Vagina (tissue), 2 donors: ENCODE results near the gene ADAMTS18. TPM values are rescaled to one million over a fixed set of nuclear protein-coding genes. Genes with fewer than 3 reads are reported as not detected.
"Not testable (repeated sequence)": the region's sequence is repeated elsewhere in the genome, so short reads cannot be mapped to it uniquely, and the experiment has no call there.

Experiments used
- DNase-seq, 2 donors: peaks; one replicate each; pipeline ENCODE4 v3.0.0-alpha.2; 2017; ENCODE audit errors: extremely low spot score in 2 of 2
- H3K27ac ChIP-seq: fragments of 200-600 bp; sonication (generic); one replicate; pipeline ENCODE4 v1.5.1; 2019
- H3K27me3 ChIP-seq: fragments of 200-600 bp; sonication (generic); one replicate; pipeline ENCODE4 v1.5.1; 2019
- H3K36me3 ChIP-seq, 2 donors: fragments of 200-600 bp; sonication (generic); one replicate each; pipeline ENCODE4 v1.5.1; 2017 to 2019
- H3K4me1 ChIP-seq: fragments of 200-600 bp; sonication (generic); one replicate; pipeline ENCODE4 v1.5.1; 2019
- H3K4me3 ChIP-seq, 2 donors: fragments of 200-600 bp; sonication (generic); 1 replicate in 1 of 2; 2 replicates in 1 of 2; pipeline ENCODE4 v1.5.1; 2016 to 2019
- H3K9me3 ChIP-seq: fragments of 200-600 bp; sonication (generic); one replicate; pipeline ENCODE4 v1.5.1; 2019
- CTCF ChIP-seq, 3 experiments: fragments of 450-650 bp in 2 of 3; fragments of 200-600 bp in 1 of 3; sonication (generic) in 1 of 3; IDR thresholded peaks; one replicate each; pipeline ENCODE4 v1.5.1; 2017 to 2019; ENCODE audit warnings: antibody characterized with exemption in 3 of 3, mild to moderate bottlenecking in 2 of 3, moderate library complexity in 2 of 3
- POLR2A ChIP-seq, 2 donors: fragments of 450-650 bp; IDR thresholded peaks; one replicate each; pipeline ENCODE4 v1.6.1; 2017; ENCODE audit warnings: antibody characterized with exemption in 2 of 2, mild to moderate bottlenecking in 2 of 2, moderate library complexity in 2 of 2
- POLR2AphosphoS5 ChIP-seq, 2 donors: sonication (generic); formaldehyde crosslinking; IDR thresholded peaks; one replicate each; pipeline ENCODE4 v1.9.0; 2017; ENCODE audit warnings: antibody characterized with exemption in 2 of 2, mild to moderate bottlenecking in 2 of 2, low read depth in 1 of 2; ENCODE audit not compliant: insufficient read depth in 1 of 2
- intact Hi-C: fragments of 100-400 bp; cut with DNase I; formaldehyde crosslinking; loops from one replicate; pipeline ENCODE4 v1.15.1; 2023
- total RNA-seq: library from RNA; depleted of rRNA; stranded (reverse); fragments of >200 nt; gene quantifications from one replicate; pipeline ENCODE4 v1.2.3, GENCODE V29; 2016

The ADAMTS18 gene
- total RNA-seq, 1 donor from 2014 or later = 0.25 TPM

GRCh38 chr16:77250400-77250799 lies 184.4 kb downstream of the ADAMTS18 start:
- intact Hi-C loops = no loop called here
- DNase-seq = no peak
- no peaks in the 10 kb centered on the region for H3K9me3 ChIP-seq
- no peaks in the 10 kb centered on the region for H3K27me3 ChIP-seq
- TF ChIP-seq CTCF (IDR thresholded peaks at IDR 0.05) (no peak), POLR2AphosphoS5 (IDR thresholded peaks at IDR 0.05; ENCODE audit: insufficient read depth in 1 of 2, low read depth in 1 of 2) (no peak), POLR2A (IDR thresholded peaks at IDR 0.05) (no peak)
- no peaks in the 10 kb centered on the region for H3K4me1 ChIP-seq
- H3K36me3 ChIP-seq = no peaks in the 10 kb centered on the region
- no peak overlapping the region for H3K4me3 ChIP-seq
- H3K27ac ChIP-seq = no peak overlapping the region

GRCh38 chr16:77246150-77246549 lies 188.7 kb downstream of the ADAMTS18 start:
- H3K4me3 ChIP-seq = no peak overlapping the region
- H3K4me1 ChIP-seq = no peaks in the 10 kb centered on the region
- intact Hi-C loops = no loop called here
- no peaks in the 10 kb centered on the region for H3K27me3 ChIP-seq
- DNase-seq = no peak
- no peaks in the 10 kb centered on the region for H3K36me3 ChIP-seq
- H3K27ac ChIP-seq = no peak overlapping the region
- TF ChIP-seq CTCF (IDR thresholded peaks at IDR 0.05) (no peak), POLR2A (IDR thresholded peaks at IDR 0.05) (no peak), POLR2AphosphoS5 (IDR thresholded peaks at IDR 0.05; ENCODE audit: insufficient read depth in 1 of 2, low read depth in 1 of 2) (no peak)
- no peaks in the 10 kb centered on the region for H3K9me3 ChIP-seq

- H3K36me3 ChIP-seq, H3K9me3 ChIP-seq, DNase-seq, H3K27me3 ChIP-seq, intact Hi-C loops, H3K4me1 ChIP-seq, H3K27ac ChIP-seq, H3K4me3 ChIP-seq: not testable (repeated sequence)
These were observed 192.4 kb downstream of the ADAMTS18 start for GRCh38 chr16:77242471-77242870.

- Histone ChIP-seq H3K9me3 (no peaks in the 10 kb centered on the region), H3K27me3 (no peaks in the 10 kb centered on the region), H3K27ac (no peak overlapping the region), H3K4me3 (no peak overlapping the region), H3K36me3 (no peaks in the 10 kb centered on the region), H3K4me1 (no peaks in the 10 kb centered on the region)
- intact Hi-C loops = loop anchor here (5.0 to 10.0 kb wide), 2 partner anchors 344 to 416 kb away; no protein-coding TSS in a partner anchor
- no peak for DNase-seq
- no peak for TF ChIP-seq POLR2AphosphoS5 (IDR thresholded peaks at IDR 0.05; ENCODE audit: insufficient read depth in 1 of 2, low read depth in 1 of 2)
- TF ChIP-seq CTCF (IDR thresholded peaks at IDR 0.05) = no peak
- TF ChIP-seq POLR2A (IDR thresholded peaks at IDR 0.05) = no peak
These were observed 196.2 kb downstream of the ADAMTS18 start for GRCh38 chr16:77238593-77238992.

- no peaks in the 10 kb centered on the region for H3K36me3 ChIP-seq
- no peaks in the 10 kb centered on the region for H3K9me3 ChIP-seq
- H3K4me3 ChIP-seq = peak overlapping the region in 1 of 2 donors; percentile 35
- no peak for DNase-seq
- no peaks in the 10 kb centered on the region for H3K4me1 ChIP-seq
- no peak overlapping the region for H3K27ac ChIP-seq
- intact Hi-C loops = loop anchor here (5.0 to 10.0 kb wide), 2 partner anchors 346 to 419 kb away; no protein-coding TSS in a partner anchor
- TF ChIP-seq POLR2A (IDR thresholded peaks at IDR 0.05) (no peak), POLR2AphosphoS5 (IDR thresholded peaks at IDR 0.05; ENCODE audit: insufficient read depth in 1 of 2, low read depth in 1 of 2) (peak; percentile 13 to 36), CTCF (IDR thresholded peaks at IDR 0.05) (peak; percentile 99 to 100 (median 100))
- H3K27me3 ChIP-seq = no peaks in the 10 kb centered on the region
These were observed 198.7 kb downstream of the ADAMTS18 start for GRCh38 chr16:77236063-77236511.
